IMR-90 (cell line): Measurements from ENCODE around the gene NOL4L. TPM values are rescaled to one million over a fixed set of nuclear protein-coding genes. Genes with fewer than 3 reads are reported as not detected.

Experiments used
- ATAC-seq: fragments of 200-7000 bp; cut with Tn5 transposase; 2 replicates; pipeline ENCODE4 v1.9.1; 2020; ENCODE audit warnings: low read depth, mild to moderate bottlenecking, moderate library complexity
- BruUV-seq: library from RNA; stranded (reverse); fragments of 400-500 nt; replicated peaks from 2 replicates; lab custom pipeline; 2021; lab: Mats Ljungman, UMichigan
- CTCF ChIA-PET: fragments of 300-600 bp; formaldehyde crosslinking; extraction: SDS; loops from one replicate; lab custom pipeline; 2021; ENCODE audit warnings: antibody characterized with exemption; lab: Yijun Ruan, JAX
- POLR2A ChIA-PET: fragments of 300-600 bp; sonication (Branson Sonifier 250); formaldehyde crosslinking; loops from one replicate; lab custom pipeline; 2022; ENCODE audit warnings: antibody characterized with exemption; ENCODE audit not compliant: unreplicated experiment; lab: Charles Lee
- DNase-seq: peaks from one replicate; pipeline ENCODE4 v3.0.0; 2013
- H2AFZ ChIP-seq: replicated peaks from 2 replicates; pipeline ENCODE3; 2013; ENCODE audit warnings: low read length, mild to moderate bottlenecking; ENCODE audit not compliant: poor library complexity
- H2AK5ac ChIP-seq: 2 replicates; pipeline ENCODE4 v1.6.1; 2013; ENCODE audit warnings: low read depth, low read length, inconsistent platforms
- H2AK9ac ChIP-seq: replicated peaks from 2 replicates; pipeline ENCODE3; 2013; ENCODE audit warnings: mild to moderate bottlenecking, low read depth, low read length, moderate library complexity; ENCODE audit not compliant: poor library complexity
- H2BK120ac ChIP-seq: 2 replicates; pipeline ENCODE4 v1.6.1; 2013; ENCODE audit warnings: low read depth, low read length, inconsistent platforms
- H2BK15ac ChIP-seq: 3 replicates; pipeline ENCODE4 v1.6.1; 2013; ENCODE audit warnings: low read depth, low read length, inconsistent platforms
- H2BK20ac ChIP-seq: 2 replicates; pipeline ENCODE4 v1.6.1; 2013; ENCODE audit warnings: low read depth, mild to moderate bottlenecking, inconsistent platforms, low read length, moderate library complexity
- H2BK5ac ChIP-seq: 2 replicates; pipeline ENCODE4 v1.6.1; 2013; ENCODE audit warnings: mild to moderate bottlenecking, low read depth, low read length, inconsistent platforms; ENCODE audit not compliant: poor library complexity, severe bottlenecking
- H3K14ac ChIP-seq: replicated peaks from 2 replicates; pipeline ENCODE4 v1.6.1; 2013; ENCODE audit warnings: low read depth, low read length, inconsistent platforms
- H3K18ac ChIP-seq: 2 replicates; pipeline ENCODE4 v1.6.1; 2013; ENCODE audit warnings: low read depth, low read length, control low read depth
- H3K23ac ChIP-seq: 2 replicates; pipeline ENCODE4 v1.6.1; 2013; ENCODE audit warnings: low read depth, low read length, inconsistent platforms
- H3K27ac ChIP-seq: 2 replicates; pipeline ENCODE4 v1.5.1; 2013; ENCODE audit warnings: mild to moderate bottlenecking, control low read depth, low read length; ENCODE audit not compliant: insufficient read depth
- H3K27me3 ChIP-seq: 2 replicates; pipeline ENCODE4 v1.6.1; 2013; ENCODE audit warnings: low read length; ENCODE audit not compliant: control insufficient read depth, insufficient read depth
- H3K36me3 ChIP-seq: 2 replicates; pipeline ENCODE4 v1.6.1; 2013; ENCODE audit warnings: low read length, mixed read lengths; ENCODE audit not compliant: control insufficient read depth, insufficient read depth
- H3K4ac ChIP-seq: 2 replicates; pipeline ENCODE4 v1.6.1; 2013; ENCODE audit warnings: low read depth, low read length, inconsistent platforms
- H3K4me1 ChIP-seq: 2 replicates; pipeline ENCODE4 v1.6.1; 2013; ENCODE audit warnings: low read length, mixed read lengths; ENCODE audit not compliant: control insufficient read depth, insufficient read depth
- H3K4me2 ChIP-seq: 2 replicates; pipeline ENCODE4 v1.6.1; 2013; ENCODE audit warnings: low read depth, mild to moderate bottlenecking, control low read depth, low read length, moderate library complexity
- H3K4me3 ChIP-seq: 2 replicates; pipeline ENCODE4 v1.5.1; 2013; ENCODE audit warnings: low read depth, mild to moderate bottlenecking, control low read depth, low read length, moderate library complexity; ENCODE audit not compliant: insufficient read depth
- H3K56ac ChIP-seq: 2 replicates; pipeline ENCODE4 v1.6.1; 2013; ENCODE audit warnings: low read length, inconsistent platforms; ENCODE audit not compliant: insufficient read depth; ENCODE audit errors: extremely low read depth
- H3K79me1 ChIP-seq, 2 experiments: 2 replicates each; pipeline ENCODE4 v1.6.1; 2013; ENCODE audit warnings: low read length in 2 of 2, inconsistent platforms in 1 of 2, low read depth in 1 of 2
- H3K9ac ChIP-seq: 2 replicates; pipeline ENCODE4 v1.6.1; 2013; ENCODE audit warnings: low read depth, low read length, control low read depth
- H3K9me1 ChIP-seq: 2 replicates; pipeline ENCODE4 v1.6.1; 2013; ENCODE audit warnings: low read length, inconsistent platforms; ENCODE audit not compliant: insufficient read depth
- H3K9me3 ChIP-seq: 2 replicates; pipeline ENCODE4 v1.6.1; 2013; ENCODE audit warnings: low read length; ENCODE audit not compliant: control insufficient read depth, insufficient read depth
- H4K20me1 ChIP-seq: 2 replicates; pipeline ENCODE4 v1.6.1; 2013; ENCODE audit warnings: low read length, inconsistent platforms; ENCODE audit not compliant: insufficient read depth
- H4K5ac ChIP-seq: 2 replicates; pipeline ENCODE4 v1.6.1; 2013; ENCODE audit warnings: mild to moderate bottlenecking, low read depth, low read length, control low read depth
- H4K8ac ChIP-seq, 2 experiments: 2 replicates each; pipeline ENCODE4 v1.6.1; 2013; ENCODE audit warnings: low read depth in 2 of 2, low read length in 2 of 2, control low read depth in 1 of 2, inconsistent platforms in 1 of 2
- H4K91ac ChIP-seq: 2 replicates; pipeline ENCODE4 v1.6.1; 2013; ENCODE audit warnings: low read depth, low read length, inconsistent platforms; ENCODE audit not compliant: insufficient read depth
- BHLHE40 ChIP-seq: fragments of 150-350 bp; IDR thresholded peaks from 2 replicates; pipeline ENCODE4 v1.6.1; 2016; ENCODE audit warnings: mild to moderate bottlenecking, low read depth, low read length
- CEBPB ChIP-seq: IDR thresholded peaks from 2 replicates; pipeline ENCODE4 v1.6.1; 2012; ENCODE audit warnings: low read depth, low read length, improper control_type of control experiment
- CHD1 ChIP-seq: IDR thresholded peaks from 2 replicates; pipeline ENCODE4 v1.6.1; 2012; ENCODE audit warnings: low read depth, low read length, improper control_type of control experiment
- MAFK ChIP-seq: IDR thresholded peaks from 2 replicates; pipeline ENCODE4 v1.6.1; 2012; ENCODE audit warnings: low read depth, low read length, improper control_type of control experiment
- MAZ ChIP-seq: IDR thresholded peaks from 2 replicates; pipeline ENCODE4 v1.6.1; 2012; ENCODE audit warnings: low read depth, mild to moderate bottlenecking, low read length, improper control_type of control experiment, moderate library complexity, borderline replicate concordance
- MXI1 ChIP-seq: IDR thresholded peaks from 2 replicates; pipeline ENCODE4 v1.6.1; 2012; ENCODE audit warnings: low read depth, mild to moderate bottlenecking, low read length, moderate library complexity, borderline replicate concordance
- NFE2L2 ChIP-seq: fragments of 150-350 bp; IDR thresholded peaks from 2 replicates; pipeline ENCODE4 v1.6.1; 2016; ENCODE audit warnings: low read depth, mild to moderate bottlenecking, low read length
- POLR2A ChIP-seq: IDR thresholded peaks from 2 replicates; pipeline ENCODE4 v1.6.1; 2012; ENCODE audit warnings: mild to moderate bottlenecking, low read depth, low read length
- RAD21 ChIP-seq: IDR thresholded peaks from 2 replicates; pipeline ENCODE4 v1.6.1; 2012; ENCODE audit warnings: low read length, improper control_type of control experiment
- SMC3 ChIP-seq: fragments of 150-350 bp; IDR thresholded peaks from 2 replicates; pipeline ENCODE4 v1.6.1; 2016; ENCODE audit warnings: low read depth, mild to moderate bottlenecking, antibody characterized with exemption, low read length, moderate library complexity
- WGBS, 2 experiments: methylation state at CpG; one replicate each; pipeline versions ENCODE4 v1.1.5 to v1.1.7; 2013; ENCODE audit warnings: missing lambda C conversion rate in 2 of 2; ENCODE audit not compliant: insufficient read length in 1 of 2; ENCODE audit errors: extremely low coverage in 2 of 2; 5-methylcytosine and 5-hydroxymethylcytosine counted together
- dilution Hi-C: fragments of 300-500 bp; cut with HindIII; formaldehyde crosslinking; loops from one replicate; pipeline ENCODE4 v1.14.3; 2018; ENCODE audit warnings: low sequenced_read_pairs; ENCODE audit not compliant: unreplicated experiment
- in situ Hi-C: fragments of 300-500 bp; cut with MboI; formaldehyde crosslinking; loops from 3 replicates; pipeline ENCODE4 v1.14.3; 2019; ENCODE audit warnings: low sequenced_read_pairs, inconsistent platforms, mixed read lengths
- intact Hi-C: fragments of 100-400 bp; cut with micrococcal nuclease; formaldehyde crosslinking; loops from 2 replicates; pipeline ENCODE4 v1.10.0; 2022
- polyA plus RNA-seq, 3 experiments: library from polyadenylated mRNA; depleted of rRNA; stranded (reverse); fragments of >200 nt; gene quantifications; 2 replicates each; pipeline ENCODE4 v1.2.3, GENCODE V29; 2012; ENCODE audit warnings: low replicate concordance in 1 of 3
- total RNA-seq: library from RNA; depleted of rRNA; stranded (reverse); fragments of >200 nt; gene quantifications from 2 replicates; pipeline ENCODE4 v1.2.3, GENCODE V29; 2012
- TF ChIP-seq, protein P1 (sequence below): fragments of 150-350 bp; IDR thresholded peaks from 2 replicates; pipeline ENCODE4 v1.6.1; 2016; ENCODE audit warnings: low read depth, mild to moderate bottlenecking, low read length, moderate library complexity, borderline replicate concordance

NOL4L gene
- total and polyA plus RNA-seq, 2 of the 4 experiments (the other 2 are of a cell fraction) = 4.7 to 13.3 TPM

DNA sequence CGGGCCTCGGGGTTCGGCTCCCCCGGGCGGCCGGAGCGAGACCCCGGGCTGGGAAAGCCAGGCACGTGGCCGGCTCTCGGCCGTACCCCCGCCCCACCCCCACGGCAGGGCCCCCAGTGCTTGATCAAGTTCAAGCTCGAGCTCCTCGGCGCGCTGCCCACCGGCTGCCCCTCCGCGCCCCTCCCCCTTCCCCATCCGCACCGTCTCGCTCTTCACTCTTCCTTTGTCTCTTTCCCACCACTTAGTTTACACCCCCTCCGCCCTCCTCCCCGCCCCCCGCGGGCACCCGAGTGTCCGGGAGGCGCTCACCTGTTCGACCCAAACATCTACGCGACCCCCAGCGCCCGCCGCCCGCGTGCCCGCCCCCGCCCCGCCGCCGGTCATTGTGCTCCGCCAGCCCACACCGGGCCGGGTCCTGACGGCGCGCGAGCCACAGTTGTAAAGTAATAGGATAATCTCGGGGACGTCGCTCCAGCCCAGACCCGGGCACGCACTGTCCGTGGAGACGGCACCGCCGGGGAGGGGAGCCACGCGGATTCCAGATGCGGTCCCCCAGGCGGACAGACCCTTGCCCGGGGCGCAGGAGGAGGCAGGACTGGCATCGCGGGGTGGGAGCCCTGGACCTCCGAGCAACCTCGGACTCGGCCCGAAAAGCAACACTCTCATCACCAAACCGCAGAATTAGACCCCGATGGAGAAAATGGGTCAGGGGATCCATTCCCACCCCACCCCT, 100.7 kb downstream of the NOL4L start:
- in situ Hi-C loops (loop anchor here (25.0 kb wide), 1 partner anchor 647 kb away; the partner anchor contains the start of gene FOXS1), intact Hi-C loops (no loop called here), dilution Hi-C loops (no loop called here)
- Histone ChIP-seq H3K9me3 (no peaks in the 10 kb centered on the region), H2AK9ac (peak overlapping the region; percentile 86), H2BK20ac (peak overlapping the region; percentile 46; the same call in 1 of the 2 replicates), H3K23ac (peak overlapping the region; percentile 69; the same call in 1 of the 2 replicates), H3K4ac (peak overlapping the region; percentile 72), H3K9ac (peak overlapping the region; percentile 68), H3K18ac (peak overlapping the region; percentile 5), H2BK5ac (peak overlapping the region; percentile 79), H3K27me3 (no peaks in the 10 kb centered on the region; the same call in 1 of the 2 replicates), H3K4me2 (peak overlapping the region; percentile 88), H2AFZ (peak overlapping the region; percentile 87), H3K4me3 (peak overlapping the region; percentile 54), H3K36me3 (no peaks in the 10 kb centered on the region; the same call in 1 of the 2 replicates), H3K27ac (peak overlapping the region; percentile 77), H3K14ac (peak overlapping the region; percentile 64; the same call in 1 of the 2 replicates), H2BK120ac (peak overlapping the region; percentile 58), H2AK5ac (no peak overlapping the region), H4K91ac (peak overlapping the region; percentile 57), H3K79me1 (peaks cover 5 to 32% of the 10 kb centered on the region in 2 experiments; a peak in 2 of 4 replicates), H2BK15ac (no peak overlapping the region), H4K20me1 (peaks cover 23% of the 10 kb centered on the region), H3K4me1 (peaks cover 7% of the 10 kb centered on the region; the same call in 1 of the 2 replicates), H4K8ac (peak overlapping the region in 1 of 2 experiments; percentile 78; a peak in 3 of 4 replicates), H3K56ac (peak overlapping the region; percentile 49), H3K9me1 (peaks cover 3% of the 10 kb centered on the region), H4K5ac (peak overlapping the region; percentile 17; the same call in 1 of the 2 replicates)
- DNase-seq (no peak), ATAC-seq (peak; percentile 9)
- ChIA-PET CTCF (interaction anchor here (0.6 to 0.7 kb wide), 2 partner anchors 128 to 295 kb away, joined by 5 to 6 read pairs; no protein-coding TSS in a partner anchor), POLR2A (interaction anchor here (1.1 kb wide), 1 partner anchor 16 kb away, joined by 5 read pairs; no protein-coding TSS in a partner anchor)
- WGBS, 2 experiments = 0% methylated on average over 9 of the region's 74 CpGs; no CpG with 5 or more reads in 1 of the 2 experiments
- TF ChIP-seq, protein P1, sequence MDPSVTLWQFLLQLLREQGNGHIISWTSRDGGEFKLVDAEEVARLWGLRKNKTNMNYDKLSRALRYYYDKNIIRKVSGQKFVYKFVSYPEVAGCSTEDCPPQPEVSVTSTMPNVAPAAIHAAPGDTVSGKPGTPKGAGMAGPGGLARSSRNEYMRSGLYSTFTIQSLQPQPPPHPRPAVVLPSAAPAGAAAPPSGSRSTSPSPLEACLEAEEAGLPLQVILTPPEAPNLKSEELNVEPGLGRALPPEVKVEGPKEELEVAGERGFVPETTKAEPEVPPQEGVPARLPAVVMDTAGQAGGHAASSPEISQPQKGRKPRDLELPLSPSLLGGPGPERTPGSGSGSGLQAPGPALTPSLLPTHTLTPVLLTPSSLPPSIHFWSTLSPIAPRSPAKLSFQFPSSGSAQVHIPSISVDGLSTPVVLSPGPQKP = no peak
- TF ChIP-seq POLR2A (no peak), SMC3 (no peak), MAFK (no peak), BHLHE40 (no peak), CHD1 (no peak), MAZ (no peak), CEBPB (no peak), NFE2L2 (no peak), RAD21 (no peak), MXI1 (no peak; the same call in 1 of the 2 replicates)
- BruUV-seq = no TSS peak
